WTC11 (cell line): ENCODE data around the gene ARL15. TPM values are rescaled to one million over a fixed set of nuclear protein-coding genes. Genes with fewer than 3 reads are reported as not detected.

Experiments used
- ATAC-seq: fragments of 200-7000 bp; cut with Tn5 transposase; 2 replicates; pipeline ENCODE4 v1.10.0; 2021; ENCODE audit warnings: mild to moderate bottlenecking, moderate library complexity
- CTCF ChIA-PET: fragments of 300-600 bp; sonication (Branson Sonifier 250); formaldehyde crosslinking; loops from one replicate; lab custom pipeline; 2021; ENCODE audit warnings: antibody characterized with exemption; lab: Charles Lee
- POLR2A ChIA-PET: fragments of 350-600 bp; sonication (Branson Sonifier 250); formaldehyde crosslinking; loops from one replicate; lab custom pipeline; 2021; ENCODE audit warnings: antibody characterized with exemption; lab: Charles Lee
- DNase-seq: peaks from one replicate; pipeline ENCODE4 v3.0.0; 2021; ENCODE audit warnings: low spot score
- H3K27ac Mint-ChIP-seq: 2 replicates; pipeline ENCODE4 v1.8.0; 2021; ENCODE audit warnings: mixed read lengths
- H3K27me3 Mint-ChIP-seq: 2 replicates; pipeline ENCODE4 v1.8.0; 2021; ENCODE audit warnings: low read depth, mild to moderate bottlenecking, moderate library complexity, mixed read lengths
- H3K36me3 Mint-ChIP-seq: 2 replicates; pipeline ENCODE4 v1.8.0; 2021; ENCODE audit warnings: mixed read lengths
- H3K4me1 Mint-ChIP-seq: 2 replicates; pipeline ENCODE4 v1.8.0; 2022; ENCODE audit warnings: mixed read lengths
- H3K4me3 Mint-ChIP-seq: 2 replicates; pipeline ENCODE4 v1.8.0; 2021; ENCODE audit warnings: mild to moderate bottlenecking, moderate library complexity, mixed read lengths
- H3K9me3 Mint-ChIP-seq: 2 replicates; pipeline ENCODE4 v1.8.0; 2021; ENCODE audit warnings: mixed read lengths
- ATF6 ChIP-seq: sonication (generic); formaldehyde crosslinking; IDR thresholded peaks from 2 replicates; pipeline ENCODE4 v1.8.1; 2023; ENCODE audit warnings: mild to moderate bottlenecking, missing genetic modification reagents
- CBFB ChIP-seq: sonication (generic); formaldehyde crosslinking; IDR thresholded peaks from 2 replicates; pipeline ENCODE4 v1.8.1; 2022; ENCODE audit warnings: mild to moderate bottlenecking, low read depth, missing genetic modification reagents
- CREB1 ChIP-seq: sonication (generic); formaldehyde crosslinking; IDR thresholded peaks from 2 replicates; pipeline ENCODE4 v1.8.0; 2023; ENCODE audit warnings: mild to moderate bottlenecking, missing genetic modification reagents
- ETV6 ChIP-seq: sonication (generic); formaldehyde crosslinking; IDR thresholded peaks from 2 replicates; pipeline ENCODE4 v1.8.1; 2022; ENCODE audit warnings: mild to moderate bottlenecking, missing genetic modification reagents
- MYBL2 ChIP-seq: sonication (generic); formaldehyde crosslinking; IDR thresholded peaks from 2 replicates; pipeline ENCODE4 v1.8.1; 2023; ENCODE audit warnings: mild to moderate bottlenecking, moderate library complexity, missing genetic modification reagents
- NFYB ChIP-seq: sonication (generic); formaldehyde crosslinking; conservative IDR thresholded peaks from 2 replicates; pipeline ENCODE4 v1.8.0; 2022; ENCODE audit warnings: low read depth, missing genetic modification reagents
- OVOL2 ChIP-seq: fragments of 250-450 bp; sonication (Bioruptor Pico); IDR thresholded peaks from 2 replicates; pipeline ENCODE4 v1.9.0; 2021; ENCODE audit warnings: mild to moderate bottlenecking, borderline replicate concordance
- PRDM15 ChIP-seq: sonication (generic); formaldehyde crosslinking; IDR thresholded peaks from 2 replicates; pipeline ENCODE4 v1.8.0; 2022; ENCODE audit warnings: missing genetic modification reagents
- TEAD1 ChIP-seq: sonication (generic); formaldehyde crosslinking; IDR thresholded peaks from 2 replicates; pipeline ENCODE4 v1.8.0; 2022; ENCODE audit warnings: mild to moderate bottlenecking, missing genetic modification reagents
- USF1 ChIP-seq: sonication (generic); formaldehyde crosslinking; IDR thresholded peaks from 2 replicates; pipeline ENCODE4 v1.8.0; 2022; ENCODE audit warnings: mild to moderate bottlenecking, missing genetic modification reagents
- ZBTB21 ChIP-seq: sonication (generic); formaldehyde crosslinking; IDR thresholded peaks from 2 replicates; pipeline ENCODE4 v1.8.1; 2023; ENCODE audit warnings: mild to moderate bottlenecking, missing genetic modification reagents, borderline replicate concordance
- ZBTB43 ChIP-seq: sonication (generic); formaldehyde crosslinking; IDR thresholded peaks from 2 replicates; pipeline ENCODE4 v1.8.1; 2023; ENCODE audit warnings: mild to moderate bottlenecking, missing genetic modification reagents
- ZNF219 ChIP-seq: sonication (generic); formaldehyde crosslinking; IDR thresholded peaks from 2 replicates; pipeline ENCODE4 v1.8.0; 2023; ENCODE audit warnings: missing genetic modification reagents, mild to moderate bottlenecking, borderline replicate concordance
- ZNF263 ChIP-seq: sonication (generic); formaldehyde crosslinking; IDR thresholded peaks from 2 replicates; pipeline ENCODE4 v1.8.1; 2022; ENCODE audit warnings: low read depth, mild to moderate bottlenecking, moderate library complexity, missing genetic modification reagents
- ZNF281 ChIP-seq: sonication (generic); formaldehyde crosslinking; IDR thresholded peaks from 2 replicates; pipeline ENCODE4 v1.8.0; 2023; ENCODE audit warnings: mild to moderate bottlenecking, missing genetic modification reagents
- ZNF317 ChIP-seq: sonication (generic); formaldehyde crosslinking; IDR thresholded peaks from 2 replicates; pipeline ENCODE4 v1.8.1; 2023; ENCODE audit warnings: low read depth, mild to moderate bottlenecking, moderate library complexity, missing genetic modification reagents, borderline replicate concordance
- ZNF416 ChIP-seq: fragments of 250-450 bp; sonication (Bioruptor Pico); IDR thresholded peaks from 2 replicates; pipeline ENCODE4 v1.9.0; 2021; ENCODE audit warnings: mild to moderate bottlenecking, inconsistent platforms
- total RNA-seq: library from RNA; stranded (reverse); gene quantifications from 3 replicates; pipeline ENCODE4 v1.2.3, GENCODE V29; 2021

Gene ARL15
- total RNA-seq, 1 experiment from 2014 or later: 20.1 TPM

GRCh38 chr5:54018438-54018837, 291.9 kb downstream of the ARL15 start (continued):
- peak; percentile 66; the same call in 1 of the 2 replicates for TF ChIP-seq ZNF281 (CRISPR knock-in tag)
- no peak for TF ChIP-seq ZBTB21 (CRISPR knock-in tag)
- TF ChIP-seq ETV6 (CRISPR knock-in tag): peak; percentile 32; the same call in 1 of the 2 replicates
- no peak for TF ChIP-seq USF1 (CRISPR knock-in tag)
- no peak for TF ChIP-seq ZBTB43 (CRISPR knock-in tag)
- TF ChIP-seq ZNF219 (CRISPR knock-in tag): no peak
- TF ChIP-seq TEAD1 (CRISPR knock-in tag): peak; percentile 85; the same call in 1 of the 2 replicates
- TF ChIP-seq ATF6 (CRISPR knock-in tag): no peak

GRCh38 chr5:54017580-54017979, 292.8 kb downstream of the ARL15 start:
- ATAC-seq (0 out of 2 replicates have a peak, but pooled peaks have one; percentile 8), DNase-seq (no peak)
- Mint-ChIP-seq H3K4me3 (peak overlapping the region; percentile 57), H3K27me3 (no peaks in the 10 kb centered on the region; the same call in 1 of the 2 replicates), H3K36me3 (peaks cover 27% of the 10 kb centered on the region), H3K9me3 (peaks cover 23% of the 10 kb centered on the region), H3K27ac (peak overlapping the region; percentile 99), H3K4me1 (peaks cover 63% of the 10 kb centered on the region)
- CTCF ChIA-PET: no interaction called here
- POLR2A ChIA-PET: interaction anchor here (0.6 to 0.7 kb wide), 3 partner anchors 8 to 138 kb away, joined by 3 to 5 read pairs (median 4); no protein-coding TSS in a partner anchor
- TF ChIP-seq OVOL2 (CRISPR knock-in tag) (no peak), CREB1 (CRISPR knock-in tag) (no peak)

GRCh38 chr5:54013556-54014194, 296.7 kb downstream of the ARL15 start:
- ChIA-PET CTCF (no interaction called here), POLR2A (no interaction called here)
- Mint-ChIP-seq H3K4me3 (no peak overlapping the region), H3K27me3 (no peaks in the 10 kb centered on the region; the same call in 1 of the 2 replicates), H3K9me3 (peaks cover 20% of the 10 kb centered on the region), H3K27ac (no peak overlapping the region; the same call in 1 of the 2 replicates), H3K36me3 (peaks cover 23% of the 10 kb centered on the region)
- ATAC-seq: no peak
- TF ChIP-seq PRDM15 (CRISPR knock-in tag) (no peak), ZNF416 (CRISPR knock-in tag) (no peak), CBFB (CRISPR knock-in tag) (no peak), NFYB (no peak), ZNF317 (CRISPR knock-in tag) (no peak), MYBL2 (CRISPR knock-in tag) (no peak), ZNF263 (no peak)
- TF ChIP-seq, all 79 proteins: peak for 0
- DNase-seq: no peak
- peaks cover 58% of the 10 kb centered on the region for H3K4me1 Mint-ChIP-seq
